ENCODE results near the gene PNMA3. TPM values are rescaled to one million over a fixed set of nuclear protein-coding genes. Genes with fewer than 3 reads are reported as not detected.

Gene PNMA3
- total and polyA plus RNA-seq, 2 of the 4 experiments (the other 2 are of a cell fraction) = 0.03 TPM; not detected in 1

Small RNA genes within 50 kb of the gene (microRNA-seq; reads per million reads assigned to microRNA genes)
- not detected for gene AC243428.1 (ENCODE audit: insufficient read depth, insufficient read length)

Small RNA genes within 50 kb of the gene (small RNA-seq; reads per million reads assigned to genes)
- gene AC243428.1 = 0 reads per million in 5 experiments

Other genes with a start within 250 kb of the PNMA3 start
- 15.8 and 25.8 TPM in 2 replicates for gene CETN2, start 225.7 kb upstream of the PNMA3 start, total RNA-seq (2012; rRNA removed)
- gene CETN2, start 225.7 kb upstream of the PNMA3 start, polyA plus RNA-seq (2012; rRNA removed) = 31.2 and 34.0 TPM in 2 replicates
- 20.8 and 22.8 TPM in 2 replicates for gene NSDHL, start 225.4 kb upstream of the PNMA3 start, total RNA-seq (2012; rRNA removed)
- gene NSDHL, start 225.4 kb upstream of the PNMA3 start, polyA plus RNA-seq (2012; rRNA removed) = 26.0 and 27.1 TPM in 2 replicates
- 3.2 and 3.6 TPM in 2 replicates for gene ZNF185, start 158.4 kb upstream of the PNMA3 start, total RNA-seq (2012; rRNA removed)
- 6.2 and 6.3 TPM in 2 replicates for gene ZNF185, start 158.4 kb upstream of the PNMA3 start, polyA plus RNA-seq (2012; rRNA removed)
- not detected in 2 replicates for gene PNMA5, start 62.4 kb upstream of the PNMA3 start, total RNA-seq (2012; rRNA removed)
- gene PNMA5, start 62.4 kb upstream of the PNMA3 start, polyA plus RNA-seq (2012; rRNA removed) = not detected in 2 replicates
- 0.18 and 0.28 TPM in 2 replicates for gene PNMA6A, start 16.0 kb downstream of the PNMA3 start, total RNA-seq (2012; rRNA removed)
- gene PNMA6A, start 16.0 kb downstream of the PNMA3 start, polyA plus RNA-seq (2012; rRNA removed) = 0.21 and 0.37 TPM in 2 replicates
- not detected in 2 replicates for gene MAGEA1, start 122.8 kb downstream of the PNMA3 start, total RNA-seq (2012; rRNA removed)
- gene MAGEA1, start 122.8 kb downstream of the PNMA3 start, polyA plus RNA-seq (2012; rRNA removed) = not detected in 2 replicates